Body of pancreas (tissue), 4 donors: ENCODE data around the gene RIIAD1.

Source experiments
- CTCF ChIP-seq, 7 experiments: fragments of 450-650 bp in 4 of 7; fragments of 200-600 bp in 3 of 7; sonication (generic) in 3 of 7; IDR thresholded peaks; one replicate each; pipeline ENCODE4 v1.5.1; 2016 to 2019; ENCODE audit warnings: antibody characterized with exemption in 7 of 7
- POLR2A ChIP-seq, 3 donors: fragments of 450-650 bp; IDR thresholded peaks; one replicate each; pipeline ENCODE4 v1.6.1; 2016; ENCODE audit warnings: antibody characterized with exemption in 3 of 3, mild to moderate bottlenecking in 2 of 3

GRCh38 chr1:151741516-151741915 is 20.2 kb downstream of the RIIAD1 start:
- TF ChIP-seq POLR2A (IDR thresholded peaks at IDR 0.05) (no peak), CTCF (IDR thresholded peaks at IDR 0.05) (no peak)
